B cell (primary cell): ENCODE measurements around the gene AFF2.

Experiments used
- EZH2 ChIP-seq: IDR thresholded peaks from 2 replicates; pipeline ENCODE4 v1.6.1; 2012; ENCODE audit warnings: borderline replicate concordance, low read depth, mild to moderate bottlenecking, moderate library complexity, low read length; ENCODE audit not compliant: insufficient read depth, poor library complexity, severe bottlenecking
- TF ChIP-seq, protein P1 (sequence below): fragments of 200-600 bp; IDR thresholded peaks from one replicate; pipeline ENCODE4 v1.8.0; 2022; ENCODE audit warnings: antibody characterized with exemption, mild to moderate bottlenecking

DNA sequence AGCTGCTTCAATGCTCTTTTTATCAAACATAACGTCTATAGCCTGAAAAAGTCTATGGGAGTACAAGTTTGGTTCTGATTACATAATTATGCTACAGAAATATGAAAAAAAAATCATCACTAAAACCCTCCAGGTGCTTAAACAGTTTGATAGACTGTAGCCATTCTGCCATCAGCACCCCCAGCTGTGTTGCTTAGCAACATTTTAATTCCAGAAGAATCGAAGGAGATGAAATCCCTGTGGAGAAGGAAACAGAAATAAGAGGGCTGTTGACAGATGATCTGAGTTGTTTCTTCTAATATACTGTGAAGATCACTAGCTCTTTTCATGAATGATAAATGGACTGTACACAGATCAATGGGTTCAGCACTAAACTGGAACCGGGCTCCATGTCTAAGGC is 402.8 kb downstream of the AFF2 start:
- TF ChIP-seq, protein P1, sequence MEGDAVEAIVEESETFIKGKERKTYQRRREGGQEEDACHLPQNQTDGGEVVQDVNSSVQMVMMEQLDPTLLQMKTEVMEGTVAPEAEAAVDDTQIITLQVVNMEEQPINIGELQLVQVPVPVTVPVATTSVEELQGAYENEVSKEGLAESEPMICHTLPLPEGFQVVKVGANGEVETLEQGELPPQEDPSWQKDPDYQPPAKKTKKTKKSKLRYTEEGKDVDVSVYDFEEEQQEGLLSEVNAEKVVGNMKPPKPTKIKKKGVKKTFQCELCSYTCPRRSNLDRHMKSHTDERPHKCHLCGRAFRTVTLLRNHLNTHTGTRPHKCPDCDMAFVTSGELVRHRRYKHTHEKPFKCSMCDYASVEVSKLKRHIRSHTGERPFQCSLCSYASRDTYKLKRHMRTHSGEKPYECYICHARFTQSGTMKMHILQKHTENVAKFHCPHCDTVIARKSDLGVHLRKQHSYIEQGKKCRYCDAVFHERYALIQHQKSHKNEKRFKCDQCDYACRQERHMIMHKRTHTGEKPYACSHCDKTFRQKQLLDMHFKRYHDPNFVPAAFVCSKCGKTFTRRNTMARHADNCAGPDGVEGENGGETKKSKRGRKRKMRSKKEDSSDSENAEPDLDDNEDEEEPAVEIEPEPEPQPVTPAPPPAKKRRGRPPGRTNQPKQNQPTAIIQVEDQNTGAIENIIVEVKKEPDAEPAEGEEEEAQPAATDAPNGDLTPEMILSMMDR: no peak
- no peak for TF ChIP-seq EZH2
